KMS-11 (cell line): ENCODE data around the gene MSI2.
A peak's percentile ranks its signal among the peaks of the same experiment; 100 is the strongest.

Experiments
- H2AFZ ChIP-seq: fragments of 200-600 bp; sonication (generic); 2 replicates; pipeline ENCODE4 v1.6.1; 2016; ENCODE audit warnings: antibody characterized with exemption, mixed run types, low read depth
- H3K27ac ChIP-seq: fragments of 200-600 bp; sonication (generic); 2 replicates; pipeline ENCODE4 v1.6.1; 2016; ENCODE audit warnings: mild to moderate bottlenecking, mixed run types
- H3K27me3 ChIP-seq: fragments of 200-600 bp; sonication (generic); 2 replicates; pipeline ENCODE4 v1.6.1; 2017; ENCODE audit warnings: mild to moderate bottlenecking, low read depth, mixed run types, moderate library complexity; ENCODE audit not compliant: insufficient read depth
- H3K36me3 ChIP-seq: fragments of 200-600 bp; sonication (generic); 2 replicates; pipeline ENCODE4 v1.6.1; 2017; ENCODE audit warnings: mild to moderate bottlenecking, mixed run types; ENCODE audit not compliant: insufficient read depth
- H3K4me1 ChIP-seq: fragments of 200-600 bp; sonication (generic); 2 replicates; pipeline ENCODE4 v1.6.1; 2016; ENCODE audit warnings: mild to moderate bottlenecking, low read depth, mixed run types; ENCODE audit not compliant: poor library complexity, severe bottlenecking
- H3K4me2 ChIP-seq: fragments of 200-600 bp; sonication (generic); 2 replicates; pipeline ENCODE4 v1.7.0; 2016; ENCODE audit warnings: mild to moderate bottlenecking, mixed run types
- H3K4me3 ChIP-seq: fragments of 200-600 bp; sonication (generic); IDR thresholded peaks from 2 replicates; pipeline ENCODE4 v1.6.1; 2017; ENCODE audit warnings: low read depth, low read length, mixed read lengths; ENCODE audit not compliant: insufficient read depth
- H3K79me2 ChIP-seq: fragments of 200-600 bp; sonication (generic); 2 replicates; pipeline ENCODE4 v1.6.1; 2016; ENCODE audit warnings: low read depth, mixed run types; ENCODE audit not compliant: insufficient read depth
- H3K9ac ChIP-seq: fragments of 200-600 bp; sonication (generic); 2 replicates; pipeline ENCODE4 v1.6.1; 2016; ENCODE audit warnings: mild to moderate bottlenecking, mixed run types
- H4K20me1 ChIP-seq: fragments of 200-600 bp; sonication (generic); 2 replicates; pipeline ENCODE4 v1.6.1; 2016; ENCODE audit warnings: mild to moderate bottlenecking, mixed run types; ENCODE audit not compliant: insufficient read depth
- TF ChIP-seq, protein P1 (sequence below): fragments of 200-600 bp; sonication (generic); conservative IDR thresholded peaks from 2 replicates; pipeline ENCODE4 v1.6.1; 2017; ENCODE audit warnings: low read depth, mild to moderate bottlenecking, antibody characterized with exemption, low read length, moderate library complexity, mixed read lengths

MSI2 gene

DNA sequence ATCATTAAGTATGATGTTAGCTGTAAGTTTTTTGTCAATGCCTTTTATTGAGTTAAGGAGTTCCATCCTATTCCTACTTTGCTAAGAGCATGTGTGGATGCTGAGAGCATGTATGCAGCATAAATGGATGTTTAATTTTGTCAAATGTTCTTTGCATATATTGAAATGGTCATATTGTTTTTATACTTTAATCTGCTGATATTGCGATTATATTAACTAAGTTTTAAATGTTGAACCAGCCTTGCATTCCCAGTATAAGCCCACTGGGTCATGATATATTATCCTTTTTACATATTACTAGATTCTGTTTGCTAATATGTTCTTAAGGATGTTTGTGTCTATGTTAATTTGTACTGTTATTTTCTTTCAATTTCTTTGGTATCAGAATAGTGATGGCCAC is 435.6 kb downstream of the MSI2 start:
- Histone ChIP-seq H3K4me3 (no peak overlapping the region), H3K79me2 (no peaks in the 10 kb centered on the region), H4K20me1 (no peaks in the 10 kb centered on the region), H3K9ac (no peak overlapping the region), H3K4me2 (no peak overlapping the region), H2AFZ (no peak overlapping the region), H3K27me3 (no peaks in the 10 kb centered on the region), H3K27ac (no peak overlapping the region), H3K4me1 (peaks cover 7% of the 10 kb centered on the region), H3K36me3 (no peaks in the 10 kb centered on the region)
- TF ChIP-seq, protein P1, sequence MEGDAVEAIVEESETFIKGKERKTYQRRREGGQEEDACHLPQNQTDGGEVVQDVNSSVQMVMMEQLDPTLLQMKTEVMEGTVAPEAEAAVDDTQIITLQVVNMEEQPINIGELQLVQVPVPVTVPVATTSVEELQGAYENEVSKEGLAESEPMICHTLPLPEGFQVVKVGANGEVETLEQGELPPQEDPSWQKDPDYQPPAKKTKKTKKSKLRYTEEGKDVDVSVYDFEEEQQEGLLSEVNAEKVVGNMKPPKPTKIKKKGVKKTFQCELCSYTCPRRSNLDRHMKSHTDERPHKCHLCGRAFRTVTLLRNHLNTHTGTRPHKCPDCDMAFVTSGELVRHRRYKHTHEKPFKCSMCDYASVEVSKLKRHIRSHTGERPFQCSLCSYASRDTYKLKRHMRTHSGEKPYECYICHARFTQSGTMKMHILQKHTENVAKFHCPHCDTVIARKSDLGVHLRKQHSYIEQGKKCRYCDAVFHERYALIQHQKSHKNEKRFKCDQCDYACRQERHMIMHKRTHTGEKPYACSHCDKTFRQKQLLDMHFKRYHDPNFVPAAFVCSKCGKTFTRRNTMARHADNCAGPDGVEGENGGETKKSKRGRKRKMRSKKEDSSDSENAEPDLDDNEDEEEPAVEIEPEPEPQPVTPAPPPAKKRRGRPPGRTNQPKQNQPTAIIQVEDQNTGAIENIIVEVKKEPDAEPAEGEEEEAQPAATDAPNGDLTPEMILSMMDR, result no peak

DNA sequence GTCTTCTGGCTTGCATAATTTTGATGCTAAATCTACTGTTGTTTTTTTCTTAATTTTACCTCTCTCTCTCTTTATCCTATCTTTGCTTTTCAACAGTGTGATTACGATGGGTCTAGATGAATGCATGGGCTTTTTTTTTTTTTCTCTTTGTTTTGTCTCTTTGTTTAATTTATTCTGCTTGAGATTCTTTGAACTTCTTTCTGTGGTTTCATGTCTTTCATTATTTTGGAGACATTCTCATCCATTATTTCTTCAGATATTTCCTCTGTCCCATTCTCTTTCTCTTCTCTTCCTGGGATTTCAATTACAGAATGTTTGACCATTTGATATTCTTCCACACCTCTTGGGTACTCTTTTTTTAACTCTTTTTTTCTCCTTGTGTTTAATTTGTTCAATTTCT is 436.4 kb downstream of the MSI2 start:
- Histone ChIP-seq H2AFZ (no peak overlapping the region), H3K4me2 (peak overlapping the region; percentile 18; the same call in 1 of the 2 replicates), H3K4me1 (peaks cover 7% of the 10 kb centered on the region), H3K4me3 (no peak overlapping the region), H3K36me3 (no peaks in the 10 kb centered on the region), H3K27ac (no peak overlapping the region), H3K27me3 (no peaks in the 10 kb centered on the region), H4K20me1 (no peaks in the 10 kb centered on the region), H3K9ac (no peak overlapping the region), H3K79me2 (no peaks in the 10 kb centered on the region)
- TF ChIP-seq, protein P1, result no peak

DNA sequence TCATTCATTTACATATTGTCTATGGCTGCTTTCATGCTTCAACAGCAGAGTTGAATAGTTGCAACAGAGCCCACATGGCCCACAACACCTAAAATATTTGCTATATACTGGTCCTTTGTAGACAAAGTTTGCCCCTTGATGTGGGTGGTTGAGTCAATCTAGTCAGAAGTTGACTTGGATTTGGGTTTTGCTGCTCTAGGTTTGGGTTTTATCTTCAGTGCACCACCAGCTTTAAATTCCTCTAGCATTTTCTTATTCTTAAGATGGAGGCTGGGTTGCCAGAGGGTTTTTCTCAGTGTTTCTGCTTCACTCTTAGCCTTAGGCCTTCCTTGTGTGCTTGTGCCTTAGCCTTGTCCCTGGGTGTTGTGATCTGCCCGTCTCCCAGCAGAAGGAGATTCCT is 437.7 kb downstream of the MSI2 start:
- H3K4me1 ChIP-seq, result peaks cover 7% of the 10 kb centered on the region
- H3K79me2 ChIP-seq, result no peaks in the 10 kb centered on the region
- TF ChIP-seq, protein P1, result no peak

DNA sequence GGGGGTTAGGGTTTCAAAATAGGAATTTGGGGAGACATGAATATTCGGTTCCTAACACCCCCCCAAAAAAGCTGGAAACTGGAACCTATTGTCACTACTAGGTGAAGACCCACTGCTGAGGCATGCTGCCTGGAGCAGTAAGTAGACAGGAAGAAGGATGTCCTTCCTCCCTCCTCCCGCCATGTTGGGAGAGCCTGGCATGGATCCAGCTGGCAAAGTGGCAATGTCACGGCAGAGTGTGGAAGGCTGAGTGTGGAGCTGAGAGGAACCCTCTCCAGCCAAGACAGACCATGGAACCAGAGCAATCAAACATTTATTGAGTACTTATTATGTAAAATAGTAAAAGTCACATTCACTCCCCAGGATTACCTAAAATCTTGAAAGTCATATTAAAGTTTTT is 439.7 kb downstream of the MSI2 start:
- Histone ChIP-seq H3K27me3 (no peaks in the 10 kb centered on the region), H3K4me2 (no peak overlapping the region), H3K36me3 (no peaks in the 10 kb centered on the region), H3K9ac (no peak overlapping the region), H3K27ac (no peak overlapping the region), H4K20me1 (no peaks in the 10 kb centered on the region), H3K4me1 (peaks cover 7% of the 10 kb centered on the region), H3K4me3 (no peak overlapping the region), H3K79me2 (no peaks in the 10 kb centered on the region), H2AFZ (no peak overlapping the region)
- TF ChIP-seq, protein P1, result no peak

More for the DNA sequence above, 437.7 kb downstream of the MSI2 start:
- Histone ChIP-seq H3K4me2 (no peak overlapping the region), H3K27me3 (no peaks in the 10 kb centered on the region), H3K4me3 (no peak overlapping the region), H2AFZ (no peak overlapping the region), H4K20me1 (no peaks in the 10 kb centered on the region), H3K36me3 (no peaks in the 10 kb centered on the region), H3K27ac (no peak overlapping the region), H3K9ac (no peak overlapping the region)
